Adipocyte (in vitro differentiated cells): ENCODE data around the gene CYB5R4.

ENCODE experiments used
- DNase-seq: peaks from one replicate; pipeline ENCODE4 v3.0.0-alpha.2; 2015; ENCODE audit warnings: low read depth
- H3K27me3 ChIP-seq: replicated peaks from 2 replicates; pipeline ENCODE4 v1.7.0; 2013; ENCODE audit warnings: mild to moderate bottlenecking, low read length, moderate library complexity; ENCODE audit not compliant: control insufficient read depth, insufficient read depth
- H3K36me3 ChIP-seq: 2 replicates; pipeline ENCODE4 v1.7.0; 2013; ENCODE audit warnings: low read length, mild to moderate bottlenecking, moderate library complexity; ENCODE audit not compliant: control insufficient read depth, insufficient read depth, severe bottlenecking
- H3K4me1 ChIP-seq: 2 replicates; pipeline ENCODE4 v1.7.0; 2013; ENCODE audit warnings: mild to moderate bottlenecking, low read length, moderate library complexity; ENCODE audit not compliant: control insufficient read depth, insufficient read depth
- H3K4me3 ChIP-seq: 2 replicates; pipeline ENCODE4 v1.7.0; 2013; ENCODE audit warnings: mild to moderate bottlenecking, low read length, moderate library complexity
- H3K9ac ChIP-seq: 2 replicates; pipeline ENCODE4 v1.7.0; 2013; ENCODE audit warnings: mild to moderate bottlenecking, low read length, moderate library complexity
- H3K9me3 ChIP-seq: 2 replicates; pipeline ENCODE4 v1.7.0; 2013; ENCODE audit warnings: mild to moderate bottlenecking, low read length, moderate library complexity; ENCODE audit not compliant: control insufficient read depth

CYB5R4 gene

DNA sequence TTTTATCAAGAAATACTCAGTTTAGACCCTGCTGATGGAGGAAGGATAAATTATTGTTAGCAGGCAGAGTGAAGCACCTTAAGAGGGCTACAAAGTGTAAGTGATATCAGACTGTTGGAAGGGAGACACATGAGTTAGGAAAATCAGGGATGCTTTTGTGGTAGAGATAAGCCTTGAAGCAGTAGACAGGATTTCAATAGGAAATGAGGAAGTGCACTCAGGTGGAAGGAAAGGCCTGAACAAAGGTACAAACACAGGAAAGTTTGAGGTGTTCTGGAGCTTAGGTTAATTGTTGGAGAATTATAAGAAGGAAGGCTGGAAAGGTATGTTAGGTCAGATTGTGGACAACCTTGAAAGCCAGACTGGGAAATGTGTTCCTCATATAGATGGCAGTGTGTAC is 7.6 kb downstream of the CYB5R4 start:
- Histone ChIP-seq H3K36me3 (peaks cover 13% of the 10 kb centered on the region), H3K4me1 (peaks cover 9% of the 10 kb centered on the region), H3K9me3 (no peaks in the 10 kb centered on the region), H3K27me3 (no peaks in the 10 kb centered on the region), H3K4me3 (no peak overlapping the region), H3K9ac (no peak overlapping the region)
- DNase-seq: no peak

DNA sequence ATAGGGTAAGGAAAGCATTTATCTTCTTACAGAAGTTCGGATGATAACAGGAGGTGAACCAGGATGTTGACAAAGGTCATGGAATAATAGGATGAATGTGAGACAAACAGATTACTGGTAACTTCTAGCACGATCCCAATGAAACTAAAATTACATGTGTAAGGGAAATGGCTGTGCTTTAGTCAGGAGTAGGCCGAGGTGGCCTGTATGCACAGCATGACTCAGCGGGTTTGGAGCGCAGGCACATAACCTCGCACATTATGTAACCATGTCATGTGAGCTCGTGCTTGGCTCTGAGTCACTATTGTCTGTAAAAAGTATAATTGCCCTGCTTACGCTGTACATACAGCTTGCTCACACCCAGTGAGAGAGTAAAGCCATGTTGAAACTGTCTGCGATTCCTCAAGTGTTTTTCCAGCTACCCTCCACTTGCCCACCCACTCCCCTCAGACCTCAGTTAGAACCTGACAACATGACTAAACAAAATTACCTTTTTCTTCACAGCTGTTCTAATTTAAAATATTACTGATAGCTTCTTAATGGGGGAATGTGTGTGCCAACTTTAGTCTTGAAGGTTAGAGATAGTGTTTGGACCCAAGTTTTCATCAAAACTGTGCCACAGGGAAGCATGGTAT is 8.2 kb downstream of the CYB5R4 start:
- H3K9ac ChIP-seq: no peak overlapping the region
- peaks cover 13% of the 10 kb centered on the region for H3K36me3 ChIP-seq
- H3K9me3 ChIP-seq: no peaks in the 10 kb centered on the region
- no peak overlapping the region for H3K4me3 ChIP-seq
- DNase-seq: peak; percentile 81
- H3K27me3 ChIP-seq: no peaks in the 10 kb centered on the region
- peaks cover 9% of the 10 kb centered on the region for H3K4me1 ChIP-seq

DNA sequence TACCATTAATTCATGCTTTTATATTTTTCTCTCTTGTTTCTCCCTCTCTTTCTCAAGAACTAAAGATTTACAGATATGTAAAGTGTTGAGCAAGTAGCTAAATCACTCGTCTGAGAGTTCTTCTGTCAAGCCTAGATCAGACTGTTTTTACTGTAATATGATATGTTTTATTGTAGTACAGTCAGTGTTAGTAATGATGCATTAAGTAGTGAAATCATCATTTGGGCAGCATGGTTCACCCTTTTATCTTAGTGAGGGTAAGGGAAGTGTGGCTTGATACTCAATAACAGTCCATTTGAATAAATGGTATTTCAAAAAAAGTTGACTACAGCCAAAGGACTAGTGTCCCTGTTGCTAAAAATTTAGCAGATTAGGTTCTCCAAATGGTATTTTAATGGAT is 9.2 kb downstream of the CYB5R4 start:
- DNase-seq: peak; percentile 63

DNA sequence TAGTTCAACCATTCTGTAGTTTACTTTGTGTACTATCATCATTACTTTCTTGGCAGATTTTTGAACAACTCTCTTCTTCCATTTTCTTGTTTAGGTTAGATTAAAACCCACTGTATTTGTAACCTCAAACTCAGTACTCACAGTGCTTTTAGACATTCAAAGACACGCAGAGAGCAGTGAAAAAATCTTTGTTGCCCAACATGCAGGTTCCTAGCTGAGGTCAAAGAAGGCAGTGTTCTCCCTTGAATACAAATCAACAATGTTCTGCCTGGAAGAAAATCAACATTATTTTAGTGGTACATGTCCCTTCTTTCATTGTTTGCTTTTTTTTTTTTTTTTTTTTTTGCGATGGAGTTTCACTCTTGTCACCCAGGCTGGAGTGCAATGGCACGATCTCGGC is 11.2 kb downstream of the CYB5R4 start:
- Histone ChIP-seq H3K4me1 (peaks cover 9% of the 10 kb centered on the region), H3K9me3 (no peaks in the 10 kb centered on the region)
- no peak for DNase-seq

More for the DNA sequence above, 9.2 kb downstream of the CYB5R4 start:
- no peaks in the 10 kb centered on the region for H3K27me3 ChIP-seq
- no peak overlapping the region for H3K4me3 ChIP-seq
- H3K4me1 ChIP-seq: peaks cover 9% of the 10 kb centered on the region
- H3K36me3 ChIP-seq: peaks cover 13% of the 10 kb centered on the region
- H3K9me3 ChIP-seq: no peaks in the 10 kb centered on the region
- no peak overlapping the region for H3K9ac ChIP-seq

DNA sequence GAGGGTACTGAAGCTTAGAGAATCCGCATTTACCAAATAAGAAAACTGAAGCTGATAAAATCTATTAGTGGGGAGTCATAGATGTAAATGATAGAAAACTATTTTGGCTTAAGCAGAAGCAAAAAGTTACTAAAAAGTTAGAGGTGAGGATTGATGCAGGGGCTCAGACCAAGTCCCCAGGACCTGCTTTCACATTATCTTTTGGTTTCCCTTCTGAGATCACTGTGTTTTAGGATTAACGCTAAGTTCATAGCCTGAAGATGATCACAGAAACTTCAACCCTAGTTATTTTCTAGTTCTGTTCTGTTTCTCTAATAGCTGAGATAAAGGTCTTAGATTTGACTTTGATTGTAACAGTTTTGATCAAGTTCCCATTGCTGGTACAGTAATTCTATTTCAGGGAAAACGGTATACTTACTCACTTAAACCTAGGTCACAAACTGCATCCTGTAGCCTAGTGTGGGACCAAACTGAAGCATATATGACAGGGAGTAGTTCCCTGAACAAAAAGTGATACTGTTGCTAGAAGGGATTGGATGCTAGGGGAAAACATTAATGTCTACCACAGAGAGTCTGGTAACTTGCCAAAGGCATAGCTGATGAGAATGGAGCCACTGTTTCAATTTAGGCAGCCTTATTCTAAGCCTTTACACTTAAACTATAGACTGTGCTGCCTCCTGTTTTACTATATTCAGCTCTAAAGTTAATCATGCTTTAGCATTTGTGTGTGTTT is 13.1 kb downstream of the CYB5R4 start:
- Histone ChIP-seq H3K27me3 (no peaks in the 10 kb centered on the region), H3K4me1 (peaks cover 9% of the 10 kb centered on the region), H3K36me3 (no peaks in the 10 kb centered on the region), H3K9me3 (no peaks in the 10 kb centered on the region), H3K9ac (no peak overlapping the region), H3K4me3 (no peak overlapping the region)
- no peak for DNase-seq

More for the DNA sequence above, 11.2 kb downstream of the CYB5R4 start:
- Histone ChIP-seq H3K9ac (no peak overlapping the region), H3K27me3 (no peaks in the 10 kb centered on the region), H3K36me3 (no peaks in the 10 kb centered on the region), H3K4me3 (no peak overlapping the region)

DNA sequence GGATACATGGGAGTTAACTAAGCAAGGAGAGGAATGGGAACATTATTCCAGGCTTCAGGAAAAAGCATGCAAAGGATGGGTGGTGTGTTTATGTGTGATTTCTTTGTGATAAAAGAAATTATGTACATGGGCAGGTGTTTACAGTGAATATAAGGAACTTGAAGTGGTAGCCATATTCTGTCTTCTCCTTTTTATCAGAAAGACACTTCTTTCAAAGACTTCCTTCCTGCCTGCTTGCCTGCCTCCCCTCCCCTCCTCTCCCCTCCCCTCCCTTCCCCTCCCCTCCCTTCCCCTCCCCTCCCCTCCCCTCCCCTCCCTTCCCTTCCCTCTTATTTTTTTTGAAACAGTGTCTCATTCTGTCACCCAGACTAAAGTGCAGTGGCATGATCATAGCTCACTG is 14.4 kb downstream of the CYB5R4 start:
- Histone ChIP-seq H3K27me3 (no peaks in the 10 kb centered on the region), H3K36me3 (no peaks in the 10 kb centered on the region), H3K9ac (no peak overlapping the region), H3K9me3 (no peaks in the 10 kb centered on the region), H3K4me1 (no peaks in the 10 kb centered on the region), H3K4me3 (no peak overlapping the region)
- DNase-seq: no peak

DNA sequence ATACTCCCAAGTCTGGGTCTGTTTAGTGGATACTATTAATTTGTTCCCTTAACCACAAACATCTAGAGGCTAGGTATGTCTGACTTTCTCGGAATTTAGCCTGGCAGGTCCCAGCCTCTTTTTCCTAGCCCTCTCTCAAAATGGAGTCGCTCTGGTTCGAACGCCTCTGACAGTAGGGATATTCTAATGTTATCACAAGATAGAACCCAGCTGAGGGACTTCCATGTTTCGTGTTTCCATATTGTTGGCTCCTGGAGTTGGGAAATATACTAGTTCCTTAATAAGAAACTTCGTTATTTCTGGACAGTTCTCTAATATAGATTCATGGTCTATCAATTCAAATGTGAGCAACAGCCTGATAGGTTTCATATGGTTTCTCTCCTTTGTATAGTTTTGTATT is 16.4 kb downstream of the CYB5R4 start:
- Histone ChIP-seq H3K9me3 (no peaks in the 10 kb centered on the region), H3K36me3 (no peaks in the 10 kb centered on the region), H3K27me3 (no peaks in the 10 kb centered on the region), H3K4me1 (no peaks in the 10 kb centered on the region), H3K9ac (no peak overlapping the region), H3K4me3 (no peak overlapping the region)
- DNase-seq: no peak

DNA sequence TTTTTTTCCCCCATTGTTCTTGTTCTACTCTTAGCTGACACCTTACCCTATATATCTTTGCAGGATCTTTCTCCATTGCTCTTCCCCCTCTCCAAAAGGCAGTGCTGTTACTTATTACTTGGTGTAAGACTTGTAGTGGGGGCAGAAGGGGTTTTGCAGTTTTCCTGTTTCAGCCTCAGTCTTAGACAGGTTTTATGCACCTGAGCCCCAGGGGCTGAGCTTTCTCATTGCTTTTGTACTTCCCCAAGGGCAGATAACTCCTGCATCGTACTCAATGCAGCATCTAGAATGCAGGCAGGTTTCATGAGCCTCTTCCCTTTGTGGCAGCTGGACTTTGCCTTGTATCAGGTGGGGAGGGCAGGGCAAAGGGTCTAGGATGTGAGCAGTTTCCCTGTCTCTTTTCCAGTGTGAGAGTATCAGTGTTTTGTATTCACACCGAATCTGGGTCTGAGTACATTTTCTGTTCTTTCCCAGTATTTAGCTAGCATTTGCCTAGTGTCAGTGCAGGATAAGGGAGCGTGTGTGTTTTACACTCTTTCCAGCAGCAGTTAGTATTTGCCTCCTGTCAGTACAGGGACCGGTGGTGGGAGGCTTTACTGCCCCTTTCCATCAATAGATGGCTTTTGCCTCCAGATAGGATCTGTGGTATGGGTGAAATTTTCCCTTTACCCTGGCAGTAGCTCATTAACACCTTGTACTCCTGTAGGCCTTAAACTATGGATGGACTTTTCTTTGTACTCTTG is 19.6 kb downstream of the CYB5R4 start:
- Histone ChIP-seq H3K9me3 (no peaks in the 10 kb centered on the region), H3K4me1 (no peaks in the 10 kb centered on the region), H3K36me3 (no peaks in the 10 kb centered on the region), H3K9ac (no peak overlapping the region), H3K27me3 (no peaks in the 10 kb centered on the region), H3K4me3 (no peak overlapping the region)
- no peak for DNase-seq

DNA sequence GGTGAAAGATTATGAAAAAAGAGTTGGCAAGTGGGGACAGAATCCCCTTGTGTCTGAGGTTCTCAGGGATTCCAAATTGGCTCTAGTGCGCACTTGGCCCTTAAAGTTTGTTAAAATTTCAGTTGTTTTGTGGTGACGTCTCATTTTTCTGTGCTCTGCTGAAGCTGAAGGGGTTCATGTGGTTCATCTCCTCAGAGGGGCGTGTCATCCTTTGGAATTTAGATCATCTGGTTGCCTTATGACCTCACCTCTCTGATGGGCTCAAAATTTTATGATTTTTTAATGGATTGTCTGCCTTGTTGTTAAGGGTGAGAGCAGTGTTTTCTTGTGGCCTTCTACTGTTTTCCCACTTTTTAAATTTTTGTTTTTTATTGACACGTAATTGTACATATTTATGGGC is 20.3 kb downstream of the CYB5R4 start:
- H3K4me1 ChIP-seq: no peaks in the 10 kb centered on the region
- DNase-seq: no peak
- no peak overlapping the region for H3K9ac ChIP-seq
- no peaks in the 10 kb centered on the region for H3K9me3 ChIP-seq
- no peak overlapping the region for H3K4me3 ChIP-seq
- H3K36me3 ChIP-seq: no peaks in the 10 kb centered on the region
- no peaks in the 10 kb centered on the region for H3K27me3 ChIP-seq

DNA sequence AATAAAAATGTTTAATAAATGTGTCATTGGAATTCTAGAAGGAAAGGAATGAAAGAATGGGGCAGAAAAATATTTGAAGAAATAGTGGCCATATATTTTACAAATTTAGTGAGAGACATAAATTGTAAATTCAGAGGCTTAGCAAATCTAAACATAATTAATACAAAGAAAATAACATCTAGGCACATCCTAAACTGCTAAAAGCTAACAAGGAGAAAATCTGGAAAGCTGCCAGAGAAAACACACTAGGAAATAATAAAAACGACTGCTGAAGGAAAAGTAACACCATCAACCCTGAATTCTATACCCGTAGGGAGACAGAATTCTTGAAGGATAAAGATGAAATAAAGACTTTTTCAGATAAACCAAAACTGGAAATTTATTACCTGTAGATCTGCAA is 23.8 kb downstream of the CYB5R4 start:
- no peak for DNase-seq
- no peaks in the 10 kb centered on the region for H3K27me3 ChIP-seq
- H3K9me3 ChIP-seq: no peaks in the 10 kb centered on the region
- no peak overlapping the region for H3K9ac ChIP-seq
- H3K4me3 ChIP-seq: no peak overlapping the region
- no peaks in the 10 kb centered on the region for H3K4me1 ChIP-seq
- H3K36me3 ChIP-seq: no peaks in the 10 kb centered on the region

DNA sequence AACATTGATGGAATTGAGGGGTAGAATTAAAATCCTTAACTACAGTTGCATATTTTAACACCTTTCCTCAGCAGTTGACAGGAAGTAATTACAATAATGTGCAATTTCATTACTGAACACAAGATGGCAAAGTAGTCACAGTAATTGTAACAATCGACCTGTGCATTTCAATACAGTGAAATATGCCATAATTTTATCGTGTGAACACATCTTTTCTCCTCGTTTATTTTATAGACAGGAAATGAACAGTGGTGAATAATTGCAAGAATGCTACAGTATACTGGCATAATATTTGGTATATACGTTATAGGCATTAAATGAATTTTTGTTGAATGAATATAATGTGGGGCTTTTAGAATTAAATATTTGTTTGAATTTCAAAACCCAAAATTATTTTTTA is 25.0 kb downstream of the CYB5R4 start:
- Histone ChIP-seq H3K36me3 (no peaks in the 10 kb centered on the region), H3K4me1 (no peaks in the 10 kb centered on the region), H3K4me3 (no peak overlapping the region), H3K9ac (no peak overlapping the region), H3K9me3 (no peaks in the 10 kb centered on the region), H3K27me3 (no peaks in the 10 kb centered on the region)
- DNase-seq: peak; percentile 79
